HG03460 (cell line): ENCODE measurements around the gene OR2T4.
A peak's percentile ranks its signal among the peaks of the same experiment; 100 is the strongest.

Experiments
- ATAC-seq: cut with Tn5 transposase; IDR thresholded peaks from one replicate; pipeline ENCODE4 v1.9.1; 2021; ENCODE audit not compliant: unreplicated experiment

OR2T4 gene

GRCh38 chr1:248361121-248361715 lies at the start of gene OR2T4:
TSS of gene OR2T4 (plus strand) at chr1:248361665. CDS start at chr1:248361665, 0 bp downstream.
- no peak for ATAC-seq

GRCh38 chr1:248316796-248317195 lies 44.7 kb upstream of the OR2T4 start:
- no peak for ATAC-seq

- no peak for ATAC-seq
These were observed 37.0 kb upstream of the OR2T4 start, which contains the start of gene OR2M7 for GRCh38 chr1:248324468-248324867. TSS of gene OR2M7 (minus strand) at chr1:248324568. CDS start at chr1:248324568, 0 bp downstream.

GRCh38 chr1:248343451-248343850 lies 18.0 kb upstream of the OR2T4 start:
- ATAC-seq = no peak

- ATAC-seq = no peak
These were observed 13.0 kb upstream of the OR2T4 start, which contains the start of gene OR14C36 for GRCh38 chr1:248348475-248348874. TSS of gene OR14C36 (plus strand) at chr1:248348775. CDS start at chr1:248348775, 0 bp downstream.

- ATAC-seq = no peak
These were observed 2.0 kb upstream of the OR2T4 start for GRCh38 chr1:248359415-248359814.

GRCh38 chr1:248366609-248367008 lies 5.1 kb downstream of the OR2T4 start:
- ATAC-seq = no peak

GRCh38 chr1:248372394-248372793 lies 10.9 kb downstream of the OR2T4 start:
- no peak for ATAC-seq

- ATAC-seq = no peak
These were observed 12.3 kb downstream of the OR2T4 start for GRCh38 chr1:248373761-248374160.

- no peak for ATAC-seq
These were observed 14.0 kb downstream of the OR2T4 start, which contains the start of gene OR2T6 for GRCh38 chr1:248375446-248375845. TSS of gene OR2T6 (plus strand) at chr1:248375746. CDS start at chr1:248387609, 11,863 bp downstream.

- ATAC-seq = no peak
These were observed 15.5 kb downstream of the OR2T4 start for GRCh38 chr1:248376916-248377315.

GRCh38 chr1:248380854-248381253 lies 19.4 kb downstream of the OR2T4 start:
- no peak for ATAC-seq

- ATAC-seq = no peak
These were observed 27.0 kb downstream of the OR2T4 start for GRCh38 chr1:248388426-248388825.

- ATAC-seq = no peak
These were observed 31.6 kb downstream of the OR2T4 start for GRCh38 chr1:248393050-248393449.

- ATAC-seq = no peak
These were observed 41.3 kb downstream of the OR2T4 start, which contains the start of gene OR2T1 for GRCh38 chr1:248402748-248403147. TSS of gene OR2T1 (plus strand) at chr1:248403048. CDS start at chr1:248406148, 3,100 bp downstream.

GRCh38 chr1:248404024-248404423 lies 42.6 kb downstream of the OR2T4 start:
- no peak for ATAC-seq

- peak; percentile 44 for ATAC-seq
These were observed 45.5 kb downstream of the OR2T4 start for GRCh38 chr1:248406721-248407692.
